K562 (cell line): ENCODE results near the gene OR8B12. TPM values are rescaled to one million over a fixed set of nuclear protein-coding genes. Genes with fewer than 3 reads are reported as not detected.
A peak's percentile ranks its signal among the peaks of the same experiment; 100 is the strongest.

Experiments
- ARID4B ChIP-seq: sonication (generic); formaldehyde crosslinking; IDR thresholded peaks from 2 replicates; pipeline ENCODE4 v1.8.0; 2022; ENCODE audit warnings: mild to moderate bottlenecking, missing genetic modification reagents
- ATF7 ChIP-seq: fragments of 450-650 bp; IDR thresholded peaks from 2 replicates; pipeline ENCODE4 v1.7.1; 2014; ENCODE audit warnings: mild to moderate bottlenecking, moderate library complexity
- CEBPB ChIP-seq: fragments of 450-650 bp; IDR thresholded peaks from 2 replicates; pipeline ENCODE4 v1.6.1; 2016; ENCODE audit warnings: missing genetic modification characterization, missing compliant biosample characterization
- CEBPG ChIP-seq, 3 experiments: fragments of 200-800 bp in 1 of 3; sonication (Bioruptor generic) in 1 of 3; sonication (generic) in 1 of 3; formaldehyde crosslinking in 1 of 3; IDR thresholded peaks in 2 of 3; conservative IDR thresholded peaks in 1 of 3; 2 replicates each; pipeline versions ENCODE4 v1.6.1 to v1.8.0; 2016 to 2022; ENCODE audit warnings: missing compliant biosample characterization in 2 of 3, missing genetic modification characterization in 2 of 3, mild to moderate bottlenecking in 1 of 3, missing genetic modification reagents in 1 of 3
- CREB3 ChIP-seq: fragments of 450-650 bp; conservative IDR thresholded peaks from 2 replicates; pipeline ENCODE4 v1.6.1; 2016; ENCODE audit warnings: missing genetic modification characterization, low read depth, mild to moderate bottlenecking, missing compliant biosample characterization, moderate library complexity
- E2F8 ChIP-seq: fragments of 450-650 bp; IDR thresholded peaks from 2 replicates; pipeline ENCODE4 v1.7.1; 2018; ENCODE audit warnings: mild to moderate bottlenecking, low read depth; ENCODE audit not compliant: partially characterized antibody
- FOXK1 ChIP-seq: sonication (generic); formaldehyde crosslinking; IDR thresholded peaks from 2 replicates; pipeline ENCODE4 v1.8.0; 2022; ENCODE audit warnings: missing genetic modification reagents, mild to moderate bottlenecking, borderline replicate concordance
- FUS ChIP-seq: fragments of 200-400 bp; formaldehyde crosslinking; optimal IDR thresholded peaks from 2 replicates; pipeline ENCODE3; 2017; ENCODE audit warnings: low read depth, low read length
- HBP1 ChIP-seq: fragments of 450-650 bp; formaldehyde crosslinking; IDR thresholded peaks from 2 replicates; pipeline ENCODE4 v1.4.0; 2022; ENCODE audit warnings: missing genetic modification characterization
- HIVEP1 ChIP-seq: fragments of 250-450 bp; sonication (Bioruptor Pico); IDR thresholded peaks from 2 replicates; pipeline ENCODE4 v1.4.0; 2020; ENCODE audit warnings: mild to moderate bottlenecking
- IFI16 ChIP-seq: fragments of 250-450 bp; sonication (Bioruptor Pico); IDR thresholded peaks from 2 replicates; pipeline ENCODE4 v2.1.2; 2022; ENCODE audit warnings: mild to moderate bottlenecking, inconsistent platforms
- IRF1 ChIP-seq: sonication (generic); formaldehyde crosslinking; IDR thresholded peaks from 2 replicates; pipeline ENCODE4 v1.8.0; 2022; ENCODE audit warnings: missing genetic modification reagents, mild to moderate bottlenecking, borderline replicate concordance
- MAFK ChIP-seq: IDR thresholded peaks from 2 replicates; pipeline ENCODE4 v1.6.1; 2011; ENCODE audit warnings: low read length, improper control_type of control experiment
- MCM2 ChIP-seq: fragments of 450-650 bp; IDR thresholded peaks from 2 replicates; pipeline ENCODE4 v1.6.1; 2017; ENCODE audit warnings: low read depth, mild to moderate bottlenecking
- PCBP1 ChIP-seq: fragments of 200-400 bp; formaldehyde crosslinking; IDR thresholded peaks from 2 replicates; pipeline ENCODE4 v1.6.1; 2018; ENCODE audit warnings: mild to moderate bottlenecking, low read depth, low read length; ENCODE audit not compliant: poor library complexity, severe bottlenecking
- SUPT5H ChIP-seq: fragments of 450-650 bp; IDR thresholded peaks from 2 replicates; pipeline ENCODE4 v1.6.1; 2016
- ZNF707 ChIP-seq: fragments of 250-450 bp; sonication (Bioruptor Pico); conservative IDR thresholded peaks from 2 replicates; pipeline ENCODE4 v1.8.0; 2022; ENCODE audit warnings: inconsistent platforms, mild to moderate bottlenecking, moderate library complexity
- polyA plus RNA-seq, 8 experiments: library from polyadenylated mRNA; depleted of rRNA in 4 of 8; stranded (reverse) in 5 of 8; unstranded in 3 of 8; fragments of >200 nt; fragmentation: Nextera tagmentation in 2 of 8; fragmentation: Illumina TruSeq in 1 of 8; extraction: Ambion mirVana in 2 of 8; extraction: Trizol in 1 of 8; gene quantifications; 2 replicates each; pipeline versions ENCODE4 v1.2.1 to v1.2.3, GENCODE V29; 2011 to 2014; ENCODE audit warnings: inconsistent platforms in 1 of 8, missing spikeins in 1 of 8
- total RNA-seq, 7 experiments: library from RNA; depleted of rRNA in 6 of 7; stranded (reverse); fragments of >200 nt in 6 of 7; fragmentation: Illumina TruSeq in 2 of 7; extraction: Trizol in 2 of 7; gene quantifications; 2 replicates each; pipeline versions ENCODE4 v1.2.1 to v1.2.3, GENCODE V29; 2011 to 2021; ENCODE audit warnings: low replicate concordance in 1 of 7

Gene OR8B12
- total and polyA plus RNA-seq, 9 of the 15 experiments (the other 6 are each of a cell fraction or from before 2014, with no cell fraction given): 0.06 TPM; not detected in 8

- TF ChIP-seq ARID4B (CRISPR knock-in tag): no peak
- TF ChIP-seq FUS: no peak
- no peak for TF ChIP-seq FOXK1
- TF ChIP-seq HIVEP1 (CRISPR knock-in tag): no peak
- no peak for TF ChIP-seq IRF1
- TF ChIP-seq ZNF707 (CRISPR knock-in tag): no peak
- TF ChIP-seq E2F8: no peak
- peak; percentile 62 for TF ChIP-seq CEBPG (CRISPR knock-in tag; IDR thresholded peaks at IDR 0.05)
- TF ChIP-seq CEBPG (tag; conservative IDR thresholded peaks at IDR 0.05 in 1 of 2, IDR thresholded peaks at IDR 0.05 in 1 of 2): peak; percentile 81 to 95
- TF ChIP-seq ATF7: peak; percentile 46; the same call in 1 of the 2 replicates
- no peak for TF ChIP-seq PCBP1
- peak; percentile 58 for TF ChIP-seq CEBPB
- TF ChIP-seq MCM2: no peak
- no peak for TF ChIP-seq IFI16 (CRISPR knock-in tag)
- TF ChIP-seq HBP1 (CRISPR knock-in tag): no peak
- no peak for TF ChIP-seq CREB3
- no peak for TF ChIP-seq MAFK
- no peak for TF ChIP-seq SUPT5H
These were observed 8.5 kb upstream of the OR8B12 start (continued) for GRCh38 chr11:124551987-124552386.
